ENCODE results near the gene MOGAT3.

The MOGAT3 gene

GRCh38 chr7:101237206-101238067 lies 36.6 kb upstream of the MOGAT3 start, which contains the start of gene CLDN15:
Gene CLDN15 (minus strand): TSS chr7:101237802. CDS start chr7:101237581, 221 bp downstream.
- no peak within 1 kb of the TSS for H3K4me3 ChIP-seq (ENCODE audit: low read length)
- TF ChIP-seq CTCF (IDR thresholded peaks at IDR 0.05; ENCODE audit: insufficient read depth, low read depth, low read length, missing control alignments): no peak
- DNase-seq (ENCODE audit: low read depth): no peak

DNA sequence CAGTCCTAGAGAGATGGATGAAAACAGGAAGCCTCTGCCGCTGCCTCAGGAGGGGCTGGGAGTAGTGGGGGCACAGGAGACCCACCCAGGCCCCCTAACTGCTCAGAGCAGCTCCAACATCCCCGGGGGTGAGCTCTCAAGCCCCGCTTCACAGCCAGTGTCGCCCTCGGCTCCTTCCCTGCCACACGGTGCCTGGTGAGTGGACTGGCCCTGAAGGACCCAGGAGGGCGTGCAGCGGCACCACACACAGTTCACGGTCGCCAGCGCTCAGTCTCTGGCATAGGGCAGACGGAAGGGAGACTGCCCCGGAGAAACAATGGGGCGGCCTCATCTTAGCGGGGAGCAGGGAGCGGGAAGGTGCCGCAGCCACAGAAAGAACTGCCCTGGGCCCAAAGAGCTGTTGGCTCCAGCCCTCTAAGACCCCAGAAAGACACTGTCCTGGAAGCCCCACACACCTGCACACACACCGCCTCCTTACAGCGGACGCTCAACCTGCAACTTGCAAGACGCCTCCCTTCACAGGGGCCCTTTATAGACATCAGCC lies 35.5 kb upstream of the MOGAT3 start:
- no peak overlapping the region for H3K4me3 ChIP-seq (ENCODE audit: low read length)
- no peak for TF ChIP-seq CTCF (IDR thresholded peaks at IDR 0.05; ENCODE audit: insufficient read depth, low read depth, low read length, missing control alignments)
- no peak for DNase-seq (ENCODE audit: low read depth)

DNA sequence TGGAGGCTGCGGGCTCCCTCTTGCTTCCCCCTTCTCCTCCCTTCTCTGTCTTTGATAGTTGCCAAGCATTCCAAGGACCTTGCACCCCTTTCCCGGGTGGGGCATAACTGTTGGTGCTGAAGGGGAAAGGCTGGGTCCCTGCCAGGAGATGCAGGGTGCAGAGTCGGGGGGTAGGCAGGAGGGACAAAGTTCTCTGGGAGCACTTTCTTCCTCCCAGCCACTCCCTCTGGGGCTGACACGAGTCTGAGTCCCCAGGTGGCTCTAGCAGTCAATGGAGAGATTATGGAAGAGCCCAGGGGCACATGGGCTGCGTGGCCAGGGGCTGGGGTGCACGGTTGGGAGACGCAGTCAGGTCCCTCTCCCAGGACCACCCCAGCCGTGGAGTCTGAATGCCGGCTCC lies 34.7 kb upstream of the MOGAT3 start:
- H3K4me3 ChIP-seq (ENCODE audit: low read length): no peak overlapping the region
- TF ChIP-seq CTCF (IDR thresholded peaks at IDR 0.05; ENCODE audit: insufficient read depth, low read depth, low read length, missing control alignments): no peak

DNA sequence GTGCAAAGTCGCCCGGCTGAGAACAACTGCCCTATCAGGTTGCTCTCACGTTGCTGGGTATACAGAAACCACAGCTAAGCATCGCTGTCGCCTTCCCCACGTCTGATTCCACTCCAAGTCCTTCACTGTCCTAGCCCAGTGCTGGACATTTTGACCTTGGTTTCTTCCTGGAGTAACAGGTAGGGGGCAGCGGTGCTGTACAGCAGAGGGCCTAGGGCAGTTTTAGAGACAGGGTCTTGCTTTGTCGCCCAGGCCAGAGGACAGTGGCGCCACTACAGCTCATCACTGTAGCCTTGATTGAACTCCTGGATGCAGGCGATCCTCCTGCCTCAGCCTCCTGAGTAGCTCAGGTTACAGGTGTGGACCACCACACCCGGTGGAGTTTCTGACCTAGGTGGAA lies 34.2 kb upstream of the MOGAT3 start:
- TF ChIP-seq CTCF (IDR thresholded peaks at IDR 0.05; ENCODE audit: insufficient read depth, low read depth, low read length, missing control alignments): peak; percentile 25
- H3K4me3 ChIP-seq (ENCODE audit: low read length): no peak overlapping the region
- DNase-seq (ENCODE audit: low read depth): no peak

More for the DNA sequence above, 34.7 kb upstream of the MOGAT3 start:
- DNase-seq (ENCODE audit: low read depth): no peak

GRCh38 chr7:101234636-101235035 lies 33.8 kb upstream of the MOGAT3 start:
- no peak for DNase-seq (ENCODE audit: low read depth)
- TF ChIP-seq CTCF (IDR thresholded peaks at IDR 0.05; ENCODE audit: insufficient read depth, low read depth, low read length, missing control alignments): no peak
- H3K4me3 ChIP-seq (ENCODE audit: low read length): no peak overlapping the region

DNA sequence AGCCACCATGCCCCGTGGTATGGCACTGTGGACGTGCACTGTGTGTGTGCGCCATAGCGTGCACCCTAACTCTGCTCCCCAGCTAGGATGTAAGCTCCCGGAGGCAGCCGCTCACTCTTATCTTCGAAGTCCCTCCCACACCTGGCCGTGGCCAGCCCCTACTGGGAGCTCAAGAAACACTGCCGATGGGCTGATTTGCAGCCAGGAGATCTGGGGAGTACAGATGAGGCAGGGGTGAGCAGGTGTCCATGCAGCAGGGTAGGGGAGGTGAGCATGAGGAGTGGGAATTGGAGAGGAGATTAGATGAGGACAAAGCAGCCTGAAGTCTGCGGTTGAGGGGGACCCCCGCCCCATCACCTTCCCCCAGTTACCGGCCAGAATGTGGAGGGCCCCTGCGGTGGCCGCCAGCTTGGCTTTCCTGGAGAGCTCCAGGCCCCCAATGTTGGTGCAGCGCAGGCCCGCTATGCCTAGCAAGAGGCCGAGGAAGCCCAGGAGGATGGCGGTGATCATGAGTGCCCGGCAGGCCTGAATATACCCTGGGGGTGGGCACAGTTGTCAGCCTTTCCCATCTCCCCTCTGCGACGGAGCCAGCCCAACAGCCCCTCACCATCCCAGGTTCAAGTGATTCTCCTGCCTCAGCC lies 33.2 kb upstream of the MOGAT3 start:
- no peak for TF ChIP-seq CTCF (IDR thresholded peaks at IDR 0.05; ENCODE audit: insufficient read depth, low read depth, low read length, missing control alignments)
- no peak for DNase-seq (ENCODE audit: low read depth)
- no peak overlapping the region for H3K4me3 ChIP-seq (ENCODE audit: low read length)
